Measurements from ENCODE around the gene CLCA1.

CLCA1 gene

GRCh38 chr1:86503406-86504136 lies 34.8 kb downstream of the CLCA1 start:
- no peak for DNase-seq (ENCODE audit: low spot score)

- no peak for DNase-seq (ENCODE audit: low spot score)
Observed at GRCh38 chr1:86504137-86504479, 35.4 kb downstream of the CLCA1 start.

GRCh38 chr1:86504895-86505563 lies 36.3 kb downstream of the CLCA1 start:
- DNase-seq (ENCODE audit: low spot score) = no peak

- no peak for DNase-seq (ENCODE audit: low spot score)
Observed at GRCh38 chr1:86505564-86505902, 36.8 kb downstream of the CLCA1 start.

GRCh38 chr1:86507935-86508582 lies 39.3 kb downstream of the CLCA1 start:
- DNase-seq (ENCODE audit: low spot score) = peak; percentile 5

- DNase-seq (ENCODE audit: low spot score) = no peak
Observed at GRCh38 chr1:86508583-86508969, 39.8 kb downstream of the CLCA1 start.

GRCh38 chr1:86515597-86515996 lies 46.9 kb downstream of the CLCA1 start:
- no peak for DNase-seq (ENCODE audit: low spot score)

- DNase-seq (ENCODE audit: low spot score) = no peak
Observed at GRCh38 chr1:86516335-86516734, 47.6 kb downstream of the CLCA1 start.

GRCh38 chr1:86517336-86517735 lies 48.6 kb downstream of the CLCA1 start:
- no peak for DNase-seq (ENCODE audit: low spot score)

GRCh38 chr1:86520789-86521521 lies 52.2 kb downstream of the CLCA1 start:
- DNase-seq (ENCODE audit: low spot score) = no peak

- no peak for DNase-seq (ENCODE audit: low spot score)
Observed at GRCh38 chr1:86521522-86521891, 52.8 kb downstream of the CLCA1 start.

GRCh38 chr1:86522240-86522639 lies 53.5 kb downstream of the CLCA1 start:
- DNase-seq (ENCODE audit: low spot score) = no peak

GRCh38 chr1:86523670-86524354 lies 55.1 kb downstream of the CLCA1 start:
- DNase-seq (ENCODE audit: low spot score) = no peak

GRCh38 chr1:86527306-86527705 lies 58.6 kb downstream of the CLCA1 start:
- no peak for DNase-seq (ENCODE audit: low spot score)

- DNase-seq (ENCODE audit: low spot score) = no peak
Observed at GRCh38 chr1:86530211-86530845, 61.6 kb downstream of the CLCA1 start.

GRCh38 chr1:86537928-86538695 lies 69.4 kb downstream of the CLCA1 start:
- no peak for DNase-seq (ENCODE audit: low spot score)

GRCh38 chr1:86538775-86539174 lies 70.0 kb downstream of the CLCA1 start:
- no peak for DNase-seq (ENCODE audit: low spot score)

GRCh38 chr1:86541859-86542258 lies 73.1 kb downstream of the CLCA1 start:
- no peak for DNase-seq (ENCODE audit: low spot score)

GRCh38 chr1:86542631-86543030 lies 73.9 kb downstream of the CLCA1 start:
- DNase-seq (ENCODE audit: low spot score) = no peak

- DNase-seq (ENCODE audit: low spot score) = no peak
Observed at GRCh38 chr1:86546787-86547221, 78.1 kb downstream of the CLCA1 start, which contains the start of gene CLCA4. Gene CLCA4, plus strand, starts transcription at chr1:86547078. Its CDS starts 42 bp downstream, at chr1:86547120.

GRCh38 chr1:86548839-86549238 lies 80.1 kb downstream of the CLCA1 start:
- no peak for DNase-seq (ENCODE audit: low spot score)

All from hematopoietic multipotent progenitor cell treated with erythropoietin and hydrocortisone succinate and interleukin-3 and kit ligand, for 17 days (in vitro differentiated cells).